ENCODE results near the gene CMA1.
"Not testable (repeated sequence)": the region's sequence is repeated elsewhere in the genome, so short reads cannot be mapped to it uniquely, and the experiment has no call there.

CMA1 gene

GRCh38 chr14:24483604-24484252 is 24.3 kb downstream of the CMA1 start:
- TF ChIP-seq LEF1 (IDR thresholded peaks at IDR 0.05; ENCODE audit: borderline replicate concordance) (no peak), TARDBP (IDR thresholded peaks at IDR 0.05) (no peak)
- DNase-seq (ENCODE audit: extremely low spot score), result no peak

GRCh38 chr14:24482699-24483303 is 25.3 kb downstream of the CMA1 start:
- DNase-seq (ENCODE audit: extremely low spot score), result not testable (repeated sequence)
- ChIA-PET POLR2A (interaction anchor here (0.5 kb wide), 1 partner anchor 235 kb away, joined by 3 read pairs; no protein-coding TSS in a partner anchor), CTCF (interaction anchor here (1.4 kb wide), 1 partner anchor 13 kb away, joined by 3 read pairs; no protein-coding TSS in a partner anchor)

More at GRCh38 chr14:24483604-24484252, 24.3 kb downstream of the CMA1 start:
- ChIA-PET CTCF (no interaction called here), POLR2A (no interaction called here)

DNA sequence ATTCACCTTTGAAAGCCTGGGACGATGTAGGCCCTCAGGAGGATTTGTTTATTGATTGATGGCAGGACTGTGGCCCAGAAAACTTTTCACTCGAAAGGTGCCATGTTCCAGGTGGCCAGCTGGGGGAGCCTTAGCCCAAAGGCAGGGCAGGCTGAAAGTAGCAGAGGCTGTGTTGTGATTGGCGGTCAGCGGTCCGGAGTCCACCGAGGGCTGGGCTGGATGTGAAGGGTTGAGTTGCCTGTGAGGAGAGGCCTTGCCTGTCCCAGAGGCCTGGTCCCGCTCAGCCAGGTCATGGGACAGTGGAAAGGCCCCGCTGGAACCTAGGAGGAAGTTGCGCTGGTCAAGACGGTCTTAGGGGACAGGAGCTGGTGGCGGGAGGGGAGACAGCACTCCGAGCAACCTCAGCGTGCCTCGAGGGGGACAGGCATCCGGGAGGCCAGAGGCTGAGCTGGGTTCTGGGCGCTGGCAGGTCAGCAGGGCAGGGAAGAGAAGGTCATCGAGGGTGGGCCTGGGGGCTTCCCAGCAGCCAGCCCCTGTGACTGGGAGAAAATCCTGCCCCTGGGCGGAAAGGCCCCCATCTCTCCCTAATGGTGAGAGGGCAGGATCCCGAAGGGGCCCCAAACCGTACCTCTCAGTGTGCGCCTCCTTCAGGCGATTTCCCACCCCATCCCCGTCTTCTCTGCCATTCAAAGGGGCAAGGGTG is 26.3 kb downstream of the CMA1 start:
- peak; percentile 84 for DNase-seq (ENCODE audit: extremely low spot score)
- CTCF ChIA-PET, result interaction anchor here (0.5 to 1.4 kb wide), 5 partner anchors 12 to 1911 kb away, joined by 3 to 4 read pairs (median 3); no protein-coding TSS in a partner anchor
- POLR2A ChIA-PET, result no interaction called here
- TF ChIP-seq, protein P1, sequence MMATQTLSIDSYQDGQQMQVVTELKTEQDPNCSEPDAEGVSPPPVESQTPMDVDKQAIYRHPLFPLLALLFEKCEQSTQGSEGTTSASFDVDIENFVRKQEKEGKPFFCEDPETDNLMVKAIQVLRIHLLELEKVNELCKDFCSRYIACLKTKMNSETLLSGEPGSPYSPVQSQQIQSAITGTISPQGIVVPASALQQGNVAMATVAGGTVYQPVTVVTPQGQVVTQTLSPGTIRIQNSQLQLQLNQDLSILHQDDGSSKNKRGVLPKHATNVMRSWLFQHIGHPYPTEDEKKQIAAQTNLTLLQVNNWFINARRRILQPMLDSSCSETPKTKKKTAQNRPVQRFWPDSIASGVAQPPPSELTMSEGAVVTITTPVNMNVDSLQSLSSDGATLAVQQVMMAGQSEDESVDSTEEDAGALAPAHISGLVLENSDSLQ (IDR thresholded peaks at IDR 0.05), result peak; percentile 77
- no peak for TF ChIP-seq SP1 (IDR thresholded peaks at IDR 0.05)

GRCh38 chr14:24479999-24480398 is 28.1 kb downstream of the CMA1 start:
- CTCF ChIA-PET; DNase-seq (ENCODE audit: extremely low spot score); POLR2A ChIA-PET: not testable (repeated sequence)

- no peak for TF ChIP-seq FOXM1 (IDR thresholded peaks at IDR 0.05; ENCODE audit: borderline replicate concordance)
- TF ChIP-seq LEF1 (IDR thresholded peaks at IDR 0.05; ENCODE audit: borderline replicate concordance), result no peak
- no peak for TF ChIP-seq CTBP1 (IDR thresholded peaks at IDR 0.05; ENCODE audit: borderline replicate concordance)
- TF ChIP-seq BHLHE40 (IDR thresholded peaks at IDR 0.05; ENCODE audit: borderline replicate concordance), result no peak
- TF ChIP-seq, protein P1 (IDR thresholded peaks at IDR 0.05), result no peak
- TF ChIP-seq HDGF (IDR thresholded peaks at IDR 0.05; ENCODE audit: borderline replicate concordance), result no peak
- no peak for TF ChIP-seq SP1 (IDR thresholded peaks at IDR 0.05)
- no peak for TF ChIP-seq SUZ12 (IDR thresholded peaks at IDR 0.05)
- TF ChIP-seq FOXK2 (IDR thresholded peaks at IDR 0.05), result no peak
- TF ChIP-seq ARNT (IDR thresholded peaks at IDR 0.05), result no peak
- TF ChIP-seq TARDBP (IDR thresholded peaks at IDR 0.05), result no peak
- TF ChIP-seq ZNF384 (IDR thresholded peaks at IDR 0.05), result no peak
- TF ChIP-seq ELF4 (IDR thresholded peaks at IDR 0.05), result no peak
- no peak for TF ChIP-seq L3MBTL2 (conservative IDR thresholded peaks at IDR 0.05)
- TF ChIP-seq NFRKB (IDR thresholded peaks at IDR 0.05), result no peak
- no peak for DNase-seq (ENCODE audit: extremely low spot score)
- ChIA-PET POLR2A (no interaction called here), CTCF (no interaction called here)
Measured at GRCh38 chr14:24475261-24475660, 32.8 kb downstream of the CMA1 start.

GRCh38 chr14:24473211-24473610 is 34.9 kb downstream of the CMA1 start:
- TF ChIP-seq FOXA1 (IDR thresholded peaks at IDR 0.05) (no peak), SP1 (IDR thresholded peaks at IDR 0.05) (no peak)
- no peak for DNase-seq (ENCODE audit: extremely low spot score)
- POLR2A ChIA-PET, result no interaction called here
- CTCF ChIA-PET, result no interaction called here

GRCh38 chr14:24470450-24470849 is 37.6 kb downstream of the CMA1 start:
- POLR2A ChIA-PET, result not testable (repeated sequence)
- CTCF ChIA-PET, result interaction anchor here (1.0 kb wide), 1 partner anchor 12 kb away, joined by 3 read pairs; no protein-coding TSS in a partner anchor

GRCh38 chr14:24465805-24466204 is 42.3 kb downstream of the CMA1 start:
- no peak for TF ChIP-seq TARDBP (IDR thresholded peaks at IDR 0.05)
- no peak for TF ChIP-seq FOXA1 (IDR thresholded peaks at IDR 0.05)
- TF ChIP-seq CTBP1 (IDR thresholded peaks at IDR 0.05; ENCODE audit: borderline replicate concordance), result no peak
- no peak for TF ChIP-seq SP1 (IDR thresholded peaks at IDR 0.05)
- TF ChIP-seq ARNT (IDR thresholded peaks at IDR 0.05), result no peak
- TF ChIP-seq, protein P1 (IDR thresholded peaks at IDR 0.05), result no peak
- TF ChIP-seq LEF1 (IDR thresholded peaks at IDR 0.05; ENCODE audit: borderline replicate concordance), result no peak
- TF ChIP-seq NFRKB (IDR thresholded peaks at IDR 0.05), result no peak
- no peak for TF ChIP-seq ELF4 (IDR thresholded peaks at IDR 0.05)
- TF ChIP-seq L3MBTL2 (conservative IDR thresholded peaks at IDR 0.05), result no peak
- no peak for TF ChIP-seq SUZ12 (IDR thresholded peaks at IDR 0.05)
- no peak for TF ChIP-seq FOXK2 (IDR thresholded peaks at IDR 0.05)
- TF ChIP-seq ZNF384 (IDR thresholded peaks at IDR 0.05), result no peak
- TF ChIP-seq BHLHE40 (IDR thresholded peaks at IDR 0.05; ENCODE audit: borderline replicate concordance), result no peak
- TF ChIP-seq HDGF (IDR thresholded peaks at IDR 0.05; ENCODE audit: borderline replicate concordance), result no peak
- no peak for TF ChIP-seq FOXM1 (IDR thresholded peaks at IDR 0.05; ENCODE audit: borderline replicate concordance)
- ChIA-PET CTCF (interaction anchor here (0.6 kb wide), 1 partner anchor 1553 kb away, joined by 3 read pairs; no protein-coding TSS in a partner anchor), POLR2A (no interaction called here)
- no peak for DNase-seq (ENCODE audit: extremely low spot score)

More at GRCh38 chr14:24470450-24470849, 37.6 kb downstream of the CMA1 start:
- not testable (repeated sequence) for DNase-seq (ENCODE audit: extremely low spot score)

All from HEK293T (cell line).